ENCODE measurements around the gene ZNF878. TPM values are rescaled to one million over a fixed set of nuclear protein-coding genes. Genes with fewer than 3 reads are reported as not detected.

The ZNF878 gene
- 1.3 and 1.5 TPM in 2 replicates for total RNA-seq (2021)
- percentile 47 among the genes with signal in this experiment for Bru-seq, nascent RNA
- percentile 61 among the genes with signal in this experiment for BruChase-seq, experiment 1, labeled RNA remaining after a 2-hour chase
- BruChase-seq, experiment 2, labeled RNA remaining after a 6-hour chase: percentile 50 among the genes with signal in this experiment
- long read RNA-seq: 0 reads

DNA sequence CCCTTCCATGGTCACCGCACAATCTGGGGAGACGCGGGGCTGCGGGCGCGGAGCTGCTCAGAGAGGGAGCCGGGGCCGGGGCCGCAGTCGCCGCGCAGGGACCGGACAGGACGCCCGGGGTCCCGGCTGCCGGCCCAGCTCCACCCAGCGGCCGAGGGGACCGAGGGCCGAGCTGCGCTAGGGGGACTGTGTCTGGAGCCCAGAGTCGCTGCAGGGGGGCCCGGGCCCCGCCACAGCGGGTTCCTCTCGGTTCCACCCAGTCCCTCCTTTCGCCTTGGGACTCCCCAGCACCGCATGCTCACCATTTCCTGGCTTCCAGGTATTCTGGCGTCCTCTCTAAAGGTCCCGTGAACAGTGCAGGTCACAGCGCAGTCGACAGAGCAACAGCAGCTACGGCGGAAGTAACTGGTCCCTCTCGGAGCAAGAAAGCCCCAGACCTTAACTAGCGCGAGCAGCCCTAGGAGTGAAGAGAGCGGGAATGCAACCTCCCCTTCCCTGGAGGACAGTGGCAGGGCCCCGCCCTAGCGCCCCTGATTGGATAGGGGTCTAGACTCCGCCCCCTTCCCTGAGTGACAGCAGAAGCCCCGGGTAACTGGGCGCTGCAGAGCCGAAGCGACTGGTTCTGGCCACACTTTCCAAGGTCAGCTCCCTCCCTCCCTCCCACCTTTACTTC is at the start of gene ZNF878:
TSS of gene ZNF878 (minus strand) at position 465 of the 673 bp plus-strand sequence. CDS start at position 305, 160 bp downstream.
- Histone ChIP-seq H3K4me1 (ENCODE audit: insufficient read depth, low read length, poor library complexity, severe bottlenecking) (no peaks in the 10 kb centered on the region), H3K9me3 (ENCODE audit: low read depth, low read length, poor library complexity, severe bottlenecking) (peaks cover 4% of the 10 kb centered on the region), H3K4me3 (ENCODE audit: low read depth, low read length, poor library complexity, severe bottlenecking) (peak within 1 kb of the TSS; percentile 66), H3K27me3 (replicated peaks; ENCODE audit: insufficient read depth, low read depth, low read length, poor library complexity) (no peaks in the 10 kb centered on the region), H3K36me3 (ENCODE audit: insufficient read depth, low read length, poor library complexity, severe bottlenecking) (no peaks in the 10 kb centered on the region), H3K27ac (ENCODE audit: low read depth, low read length, poor library complexity, severe bottlenecking) (peak within 1 kb of the TSS; percentile 70)
- BruUV-seq (replicated peaks): no TSS peak
- DNase-seq (ENCODE audit: low spot score): peak; percentile 96
- CTCF ChIA-PET: interaction anchor here (0.9 kb wide), 1 partner anchor 88 kb away, joined by 4 read pairs; the partner anchor contains the start of gene ZNF20
- TF ChIP-seq CTCF (conservative IDR thresholded peaks at IDR 0.05; ENCODE audit: low read depth, low read length) (0 out of 2 replicates have a peak, but pooled peaks have one; percentile 9), EZH2 (IDR thresholded peaks at IDR 0.05; ENCODE audit: borderline replicate concordance, low read depth, low read length, poor library complexity, severe bottlenecking) (no peak)
- intact Hi-C loops (cut with micrococcal nuclease; ENCODE audit: unreplicated experiment): loop anchor here (10.0 kb wide), 1 partner anchor 622 kb away; no protein-coding TSS in a partner anchor
- POLR2A ChIA-PET (ENCODE audit: low non-redundant PET): no interaction called here

- H3K36me3 ChIP-seq (ENCODE audit: insufficient read depth, low read length, poor library complexity, severe bottlenecking): peaks cover 46% of the 10 kb centered on the region
- no peak for DNase-seq (ENCODE audit: low spot score)
- no peak overlapping the region for H3K4me3 ChIP-seq (ENCODE audit: low read depth, low read length, poor library complexity, severe bottlenecking)
- intact Hi-C loops (cut with micrococcal nuclease; ENCODE audit: unreplicated experiment): no loop called here
- ChIA-PET CTCF (no interaction called here), POLR2A (ENCODE audit: low non-redundant PET) (no interaction called here)
- BruUV-seq (replicated peaks): no TSS peak
- H3K27ac ChIP-seq (ENCODE audit: low read depth, low read length, poor library complexity, severe bottlenecking): no peak overlapping the region
- H3K27me3 ChIP-seq (replicated peaks; ENCODE audit: insufficient read depth, low read depth, low read length, poor library complexity): no peaks in the 10 kb centered on the region
- TF ChIP-seq EZH2 (IDR thresholded peaks at IDR 0.05; ENCODE audit: borderline replicate concordance, low read depth, low read length, poor library complexity, severe bottlenecking) (no peak), CTCF (conservative IDR thresholded peaks at IDR 0.05; ENCODE audit: low read depth, low read length) (no peak)
- peaks cover 3% of the 10 kb centered on the region for H3K4me1 ChIP-seq (ENCODE audit: insufficient read depth, low read length, poor library complexity, severe bottlenecking)
- H3K9me3 ChIP-seq (ENCODE audit: low read depth, low read length, poor library complexity, severe bottlenecking): peaks cover 26% of the 10 kb centered on the region
Measured at GRCh38 chr19:12098040-12098439, 45.3 kb upstream of the ZNF878 start.

DNA sequence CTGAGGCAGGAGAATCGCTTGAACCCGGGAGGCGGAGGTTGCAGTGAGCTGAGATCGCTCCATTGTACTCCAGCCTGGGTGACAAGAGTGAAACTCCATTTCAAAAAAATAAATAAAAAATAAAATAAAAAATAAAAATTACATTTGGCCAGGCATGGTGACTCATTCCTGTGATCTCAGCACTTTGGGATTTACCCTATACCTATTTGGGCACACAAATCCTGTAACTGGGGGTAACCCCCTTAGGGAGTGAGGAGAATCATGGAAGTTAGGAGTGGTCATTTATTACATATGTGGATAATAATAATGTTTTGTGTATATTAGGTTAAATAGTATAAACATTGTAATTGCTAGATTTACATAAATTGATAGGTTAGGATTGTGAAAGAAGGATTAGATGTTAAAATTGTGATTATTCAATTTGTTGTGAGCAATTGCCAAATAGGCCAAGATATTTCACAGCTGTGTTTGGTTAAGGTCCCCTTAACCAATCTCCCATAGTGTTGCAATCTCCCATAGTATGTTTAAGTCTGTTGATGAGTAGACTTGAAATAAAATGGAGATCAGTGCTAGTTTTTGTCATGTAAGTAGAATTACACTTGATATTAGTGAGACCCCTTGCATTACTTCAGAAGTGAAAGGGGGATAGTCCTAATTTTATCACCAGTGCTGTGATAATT is 42.5 kb upstream of the ZNF878 start:
- ChIA-PET POLR2A (ENCODE audit: low non-redundant PET) (no interaction called here), CTCF (no interaction called here)
- no peak for DNase-seq (ENCODE audit: low spot score)
- TF ChIP-seq EZH2 (IDR thresholded peaks at IDR 0.05; ENCODE audit: borderline replicate concordance, low read depth, low read length, poor library complexity, severe bottlenecking) (no peak), CTCF (conservative IDR thresholded peaks at IDR 0.05; ENCODE audit: low read depth, low read length) (no peak)
- Histone ChIP-seq H3K4me3 (ENCODE audit: low read depth, low read length, poor library complexity, severe bottlenecking) (no peak overlapping the region), H3K27me3 (replicated peaks; ENCODE audit: insufficient read depth, low read depth, low read length, poor library complexity) (no peaks in the 10 kb centered on the region), H3K4me1 (ENCODE audit: insufficient read depth, low read length, poor library complexity, severe bottlenecking) (peaks cover 9% of the 10 kb centered on the region), H3K36me3 (ENCODE audit: insufficient read depth, low read length, poor library complexity, severe bottlenecking) (peaks cover 46% of the 10 kb centered on the region), H3K9me3 (ENCODE audit: low read depth, low read length, poor library complexity, severe bottlenecking) (peaks cover 24% of the 10 kb centered on the region), H3K27ac (ENCODE audit: low read depth, low read length, poor library complexity, severe bottlenecking) (no peak overlapping the region)
- intact Hi-C loops (cut with micrococcal nuclease; ENCODE audit: unreplicated experiment): no loop called here
- BruUV-seq (replicated peaks): no TSS peak

All from A673 (cell line).